Stimulated activated CD8-positive, alpha-beta memory T cell treated with anti-CD3 and anti-CD28 coated beads, Interleukin-15, amount 100 ng/mL, for 4 hours (primary cell): ENCODE measurements around the gene MTHFD2.

Experiments used
- DNase-seq, 2 donors: peaks; one replicate each; pipeline ENCODE4 v3.0.0-alpha.2; 2020; ENCODE audit warnings: low read depth in 2 of 2

The MTHFD2 gene

GRCh38 chr2:74264281-74264680 is 65.9 kb downstream of the MTHFD2 start:
- DNase-seq, result no peak

- DNase-seq, result peak in 1 of 2 donors; percentile 7
Measured at GRCh38 chr2:74267068-74267467, 68.7 kb downstream of the MTHFD2 start.
